GM19467 (cell line): ENCODE measurements around the gene SIAE.

Source experiments
- ATAC-seq: cut with Tn5 transposase; IDR thresholded peaks from one replicate; pipeline ENCODE4 v1.9.1; 2021; ENCODE audit warnings: mild to moderate bottlenecking, moderate library complexity; ENCODE audit not compliant: unreplicated experiment

SIAE gene, protein sequence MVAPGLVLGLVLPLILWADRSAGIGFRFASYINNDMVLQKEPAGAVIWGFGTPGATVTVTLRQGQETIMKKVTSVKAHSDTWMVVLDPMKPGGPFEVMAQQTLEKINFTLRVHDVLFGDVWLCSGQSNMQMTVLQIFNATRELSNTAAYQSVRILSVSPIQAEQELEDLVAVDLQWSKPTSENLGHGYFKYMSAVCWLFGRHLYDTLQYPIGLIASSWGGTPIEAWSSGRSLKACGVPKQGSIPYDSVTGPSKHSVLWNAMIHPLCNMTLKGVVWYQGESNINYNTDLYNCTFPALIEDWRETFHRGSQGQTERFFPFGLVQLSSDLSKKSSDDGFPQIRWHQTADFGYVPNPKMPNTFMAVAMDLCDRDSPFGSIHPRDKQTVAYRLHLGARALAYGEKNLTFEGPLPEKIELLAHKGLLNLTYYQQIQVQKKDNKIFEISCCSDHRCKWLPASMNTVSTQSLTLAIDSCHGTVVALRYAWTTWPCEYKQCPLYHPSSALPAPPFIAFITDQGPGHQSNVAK

DNA sequence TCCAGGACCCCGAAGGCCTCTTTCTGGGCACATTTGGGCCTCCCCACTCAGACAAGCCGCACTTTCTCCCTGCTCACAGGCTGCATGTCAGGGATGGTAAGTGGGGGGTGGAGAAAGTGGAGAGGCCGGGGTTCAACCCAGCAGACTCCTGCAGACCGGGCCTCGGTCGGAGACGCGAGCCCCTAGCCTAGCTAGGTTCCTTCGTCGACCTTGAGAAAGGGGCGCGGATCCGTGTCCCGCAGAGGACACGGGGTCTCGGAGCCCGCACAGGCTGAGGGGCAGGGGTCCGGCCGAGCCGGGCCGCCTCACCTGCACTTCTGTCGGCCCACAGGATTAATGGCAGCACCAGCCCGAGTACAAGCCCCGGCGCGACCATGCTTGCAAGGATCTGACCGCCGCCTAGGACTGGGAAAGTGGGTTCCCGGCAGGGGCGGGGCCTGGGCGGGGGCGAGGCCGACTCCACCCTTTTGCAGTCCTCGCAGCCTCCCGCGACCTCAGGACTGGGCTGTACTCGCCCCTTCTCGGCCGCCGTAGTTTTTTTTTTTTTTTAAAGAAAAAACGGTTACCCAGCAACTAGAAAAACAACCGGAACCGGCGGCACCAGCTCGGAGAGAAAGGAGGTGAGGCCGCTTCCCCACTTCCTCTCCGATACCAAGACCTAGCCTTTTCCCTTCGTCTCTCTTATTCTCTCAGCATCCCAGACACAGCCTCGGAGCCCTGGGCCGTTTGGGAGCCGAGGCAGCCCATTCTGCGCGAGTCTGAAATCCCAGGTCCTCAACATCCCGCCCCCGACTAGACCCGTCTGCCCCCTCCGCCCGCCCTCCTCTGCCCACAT lies at the start of gene SIAE, which contains the start of gene SPA17:
Gene SIAE, minus strand, starts transcription at position 407 of the 835 bp plus-strand sequence. Its CDS starts 31 bp downstream, at position 376.
Gene SPA17, plus strand, starts transcription at position 572 of the 835 bp plus-strand sequence. CDS start 1,361 bp downstream, outside the sequence.
- ATAC-seq, result peak; percentile 83

DNA sequence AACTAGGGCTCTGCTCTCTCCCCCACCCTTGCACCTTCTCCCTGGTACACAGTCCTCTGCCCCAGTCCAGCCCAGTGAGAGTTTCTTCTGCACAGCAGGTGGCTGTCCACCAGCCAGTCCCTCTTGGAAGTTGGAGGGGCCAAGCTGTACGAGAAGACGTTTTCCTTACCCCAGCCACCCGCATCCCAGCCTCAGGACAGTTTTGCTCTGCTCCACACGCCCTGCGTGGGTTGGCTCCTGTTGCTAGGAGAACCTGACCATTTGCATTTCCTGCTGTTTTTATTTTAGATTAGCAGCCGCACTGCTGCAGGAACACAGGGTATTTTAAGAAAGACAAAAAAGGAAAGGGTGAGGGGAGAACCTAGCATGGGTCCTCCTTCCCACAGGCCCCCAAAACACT lies 48.6 kb upstream of the SIAE start:
- no peak for ATAC-seq

DNA sequence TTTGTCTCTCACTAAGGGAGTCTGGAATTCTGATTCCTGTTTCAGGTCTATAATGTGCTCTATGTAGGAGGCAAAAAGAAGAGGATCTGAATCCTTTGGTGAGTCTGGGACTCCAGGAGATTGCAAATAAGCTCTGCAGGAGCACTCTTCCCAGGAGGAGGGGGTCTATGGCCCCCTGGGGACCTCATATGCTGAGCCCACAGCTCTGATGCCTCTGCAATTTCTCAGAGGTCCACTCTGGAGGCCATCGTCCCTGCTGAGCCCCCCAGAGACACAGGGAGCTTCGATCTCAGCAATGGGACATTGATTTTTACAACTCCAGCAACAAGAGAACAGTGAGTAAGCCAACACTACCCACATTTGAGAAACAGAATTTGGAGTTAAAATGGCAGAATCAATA lies 46.0 kb upstream of the SIAE start:
- ATAC-seq, result no peak

DNA sequence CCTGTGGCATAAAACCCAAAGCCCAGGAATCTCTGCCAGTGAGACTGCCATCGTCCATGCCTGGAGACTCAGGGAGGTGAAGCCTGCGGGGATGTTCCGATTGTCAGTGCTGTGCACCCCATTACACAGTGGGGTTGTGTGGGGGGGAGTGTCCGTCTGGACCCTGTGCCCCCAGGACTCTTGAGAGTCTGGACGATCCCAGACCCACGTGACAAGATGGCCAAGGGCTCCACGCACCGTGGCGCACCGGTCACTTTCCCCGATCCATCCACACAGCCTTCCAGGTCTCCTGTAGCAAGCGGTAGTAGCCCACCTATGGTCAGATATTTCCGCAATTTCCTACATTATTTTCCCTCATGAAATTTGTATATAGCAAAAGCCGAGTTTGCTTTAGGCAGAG lies 45.3 kb upstream of the SIAE start:
- no peak for ATAC-seq

DNA sequence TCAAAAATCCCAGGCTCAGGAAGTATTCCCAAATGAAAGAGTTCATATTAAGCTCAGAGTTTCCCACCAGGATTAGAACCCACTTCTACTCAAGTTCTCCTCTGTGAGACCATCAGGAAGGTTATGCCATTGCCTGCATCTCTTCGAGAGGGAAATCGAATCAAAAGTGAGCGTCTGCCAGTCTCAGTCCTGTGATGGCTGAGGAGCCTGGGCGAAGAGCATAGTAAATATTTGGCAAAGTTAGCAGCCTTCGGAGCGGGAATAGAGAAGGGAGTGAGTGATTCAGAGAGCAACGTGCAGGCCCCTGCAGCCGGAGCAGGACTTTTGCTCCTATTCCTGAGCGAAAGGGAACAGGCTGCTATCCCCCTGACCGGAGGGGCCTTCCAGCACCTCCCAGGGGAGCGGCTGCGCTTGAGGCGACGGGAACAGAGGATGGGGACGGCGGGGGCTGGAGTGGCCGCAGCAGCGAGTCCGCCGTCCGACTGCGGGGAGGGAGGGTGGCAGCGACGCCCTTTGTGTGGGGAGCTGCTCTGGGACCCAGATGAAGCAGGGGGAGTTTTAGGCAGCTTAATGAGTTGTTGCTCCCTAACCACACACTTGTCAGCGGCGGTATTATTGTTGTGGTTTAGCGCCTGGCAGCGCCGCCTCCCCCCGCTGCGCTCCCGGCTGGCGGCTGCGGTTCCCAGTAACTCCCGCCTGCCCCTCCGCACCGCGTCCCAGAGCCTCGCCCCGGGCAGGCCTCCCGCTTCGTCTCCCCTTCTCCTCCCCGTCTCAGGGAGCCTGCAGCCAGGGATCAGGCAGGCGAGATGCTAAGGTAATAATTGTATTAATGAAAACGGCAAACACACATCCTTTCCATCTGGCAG lies 44.5 kb upstream of the SIAE start:
- no peak for ATAC-seq

DNA sequence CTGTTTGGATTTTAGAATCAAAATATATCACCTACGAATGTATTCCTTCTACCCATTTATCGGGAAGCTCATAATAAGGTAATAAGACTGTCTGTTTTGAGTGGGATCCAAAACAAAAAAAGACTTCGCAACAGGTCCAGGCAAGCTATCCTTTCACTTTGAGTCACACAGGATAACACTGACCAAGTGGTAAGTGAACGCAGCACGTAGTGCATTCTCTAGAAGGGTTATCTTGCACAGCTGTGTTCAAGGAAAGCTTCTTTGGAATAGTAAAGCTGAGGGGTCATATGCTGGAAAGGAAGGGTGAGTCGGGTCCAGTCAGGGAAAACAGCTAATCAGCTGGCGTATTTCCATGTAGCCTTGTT lies 43.9 kb upstream of the SIAE start:
- ATAC-seq, result no peak

DNA sequence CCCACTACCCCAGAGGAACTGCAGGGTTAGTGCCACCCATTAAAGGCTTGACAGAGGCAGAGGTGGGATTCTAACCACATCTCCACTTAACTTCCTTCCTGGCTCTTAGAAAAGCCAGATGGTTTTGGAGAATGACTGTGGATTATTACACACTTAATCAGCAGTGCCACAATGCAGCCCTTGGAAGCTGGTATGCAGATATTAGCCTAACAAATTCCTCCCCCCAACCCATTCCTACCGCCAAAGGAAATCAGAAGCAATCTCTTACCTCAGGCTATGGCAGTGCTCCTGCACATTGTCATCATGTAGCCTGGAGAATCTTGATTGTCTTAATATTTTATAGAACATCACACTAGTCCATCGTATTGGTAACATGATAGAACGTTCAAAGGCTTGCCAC lies 43.1 kb upstream of the SIAE start:
- no peak for ATAC-seq

DNA sequence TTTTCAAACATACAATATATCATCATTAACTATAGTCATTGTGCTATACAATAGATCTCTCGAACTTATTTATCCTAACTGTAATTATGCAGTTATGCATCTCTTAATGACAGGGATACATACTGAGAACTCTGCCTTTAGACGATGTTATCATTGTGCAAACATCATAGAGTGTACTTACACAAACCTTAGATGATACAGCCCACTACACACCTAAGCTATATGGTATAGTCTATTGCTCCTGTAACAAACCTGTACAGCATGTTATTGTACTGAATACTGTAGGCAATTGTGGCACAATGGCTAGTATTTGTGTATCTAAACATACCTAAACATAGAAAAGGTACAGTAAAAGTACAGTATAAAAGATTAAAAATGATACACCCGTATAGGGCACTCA lies 38.9 kb upstream of the SIAE start:
- ATAC-seq, result no peak

DNA sequence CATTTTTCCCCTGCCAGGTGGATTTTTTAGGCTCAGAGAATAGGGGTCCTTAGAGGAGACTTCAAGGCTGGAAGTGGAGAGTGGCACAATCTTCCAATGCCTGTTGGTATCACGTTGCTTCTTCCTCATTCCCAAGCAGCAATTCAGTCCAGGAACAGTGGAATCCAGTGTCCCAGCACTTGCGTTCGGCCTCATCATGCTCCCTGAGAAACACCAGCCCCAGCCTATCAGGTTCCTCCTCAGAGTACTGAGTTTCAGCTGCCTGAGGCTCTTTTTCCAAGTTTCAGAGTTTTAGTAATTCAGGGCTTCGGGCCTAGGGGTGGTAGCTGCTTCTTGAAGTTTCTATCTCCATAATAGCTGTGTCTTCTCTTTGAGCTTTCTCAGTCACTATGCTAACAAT lies 34.3 kb upstream of the SIAE start:
- no peak for ATAC-seq

DNA sequence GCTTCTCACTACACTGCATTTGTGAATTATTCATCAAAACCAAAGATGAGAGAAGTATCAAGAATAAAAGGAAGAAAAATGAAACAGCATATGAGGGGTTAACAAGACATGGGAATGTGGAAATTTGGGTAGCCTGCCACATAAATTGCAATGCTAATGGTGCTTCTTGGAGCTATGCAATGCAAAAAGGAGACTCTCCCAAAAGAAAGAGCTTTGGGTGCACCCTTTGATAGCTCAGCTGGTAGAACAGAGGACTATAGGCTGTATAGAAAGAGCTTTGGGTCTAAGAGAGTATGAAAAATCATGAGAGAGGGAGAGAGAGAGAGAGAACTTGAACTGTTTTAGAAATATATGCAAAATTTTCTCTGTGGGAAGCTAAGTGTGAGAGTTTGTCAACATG lies 26.5 kb upstream of the SIAE start:
- ATAC-seq, result no peak

DNA sequence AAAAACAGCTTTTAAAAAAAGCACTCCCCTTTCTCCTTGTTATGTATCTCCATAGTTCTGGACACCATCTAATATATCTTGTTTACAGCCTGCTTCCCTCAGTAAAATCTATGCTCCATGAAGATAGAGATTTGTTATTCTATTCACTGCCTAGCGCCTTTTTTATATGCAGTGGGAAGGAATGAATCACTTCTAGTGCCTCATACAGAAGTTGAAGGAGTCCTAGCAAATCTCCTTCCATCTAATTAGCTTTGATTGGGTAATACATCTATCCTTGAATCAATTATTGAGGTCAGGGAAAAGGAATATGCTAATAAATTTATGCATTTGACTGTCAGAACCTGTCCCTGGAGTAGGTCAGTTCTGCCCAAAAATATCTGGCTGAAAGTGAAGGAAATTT lies 26.0 kb upstream of the SIAE start:
- ATAC-seq, result no peak

DNA sequence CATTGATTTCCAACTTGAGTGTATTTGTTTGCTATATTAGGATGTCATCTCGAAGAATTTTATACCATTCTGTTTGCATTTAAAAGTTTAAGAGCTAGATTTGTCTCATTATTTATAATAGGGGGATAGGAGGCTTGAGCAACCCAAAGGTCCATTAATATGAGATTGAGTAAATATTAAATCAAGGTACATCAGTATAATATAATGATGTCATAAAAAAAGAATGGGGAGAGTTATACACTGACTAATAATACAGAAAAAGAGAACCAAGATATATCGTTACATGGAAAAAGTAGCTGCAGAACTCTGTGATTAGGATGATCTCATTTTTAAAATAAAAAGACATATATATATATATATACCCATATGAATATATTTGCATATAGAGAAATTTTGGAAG lies 19.6 kb upstream of the SIAE start:
- no peak for ATAC-seq

DNA sequence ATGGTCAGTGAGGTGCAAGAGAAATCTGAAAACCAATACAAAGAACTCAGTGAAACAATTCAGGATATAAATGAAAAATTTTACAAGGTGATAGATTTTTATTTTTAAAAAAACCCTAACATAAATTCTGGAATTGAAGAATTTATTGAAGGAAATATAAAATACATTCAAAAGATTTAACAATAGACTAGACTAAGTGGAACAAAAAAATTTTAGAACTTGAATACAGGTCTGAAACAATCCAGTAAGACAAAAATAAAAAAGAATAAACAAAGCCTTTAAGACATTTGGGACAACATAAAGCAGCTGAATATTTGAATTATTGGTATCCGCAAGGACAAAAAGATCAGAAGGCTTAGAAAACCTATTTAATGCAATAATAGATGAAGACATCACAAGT lies 8.9 kb upstream of the SIAE start:
- no peak for ATAC-seq

DNA sequence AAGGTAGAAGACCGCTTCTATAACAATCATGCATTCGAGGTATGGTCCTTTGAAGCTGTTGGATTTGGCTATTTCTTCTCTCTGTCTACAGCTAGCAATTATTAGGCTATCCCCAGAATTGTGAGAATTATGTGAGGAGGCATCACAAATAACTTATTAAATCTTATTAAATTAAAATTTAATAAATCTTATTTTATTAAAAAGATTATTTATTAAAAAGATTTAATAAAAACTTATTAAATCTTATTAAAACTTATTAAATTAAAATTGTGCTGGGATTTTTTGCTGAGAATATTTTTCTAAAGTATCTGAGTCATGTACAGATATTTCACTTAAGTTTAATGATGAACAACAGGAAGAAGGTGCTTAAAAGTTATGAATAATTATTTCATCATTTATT lies 7.9 kb upstream of the SIAE start:
- no peak for ATAC-seq

DNA sequence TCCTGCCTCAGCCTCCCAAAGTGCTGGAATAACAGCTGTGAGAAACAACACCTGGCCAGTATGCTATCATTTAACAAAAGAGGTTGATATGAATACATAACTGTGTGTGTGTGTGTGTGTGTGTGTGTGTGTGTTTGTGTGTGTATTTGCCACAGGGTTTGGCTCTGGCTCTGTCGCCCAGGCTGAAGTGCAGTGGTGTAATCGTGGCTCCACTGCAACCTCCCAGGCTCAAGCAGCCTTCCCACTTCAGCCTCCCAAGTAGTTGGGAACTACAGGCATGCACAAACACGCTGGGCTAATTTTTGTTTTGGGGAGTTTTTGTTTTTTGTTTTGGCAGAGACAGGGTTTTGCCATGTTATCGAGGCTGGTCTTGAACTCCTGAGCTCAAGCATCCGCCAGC lies 4.9 kb upstream of the SIAE start:
- ATAC-seq, result no peak

DNA sequence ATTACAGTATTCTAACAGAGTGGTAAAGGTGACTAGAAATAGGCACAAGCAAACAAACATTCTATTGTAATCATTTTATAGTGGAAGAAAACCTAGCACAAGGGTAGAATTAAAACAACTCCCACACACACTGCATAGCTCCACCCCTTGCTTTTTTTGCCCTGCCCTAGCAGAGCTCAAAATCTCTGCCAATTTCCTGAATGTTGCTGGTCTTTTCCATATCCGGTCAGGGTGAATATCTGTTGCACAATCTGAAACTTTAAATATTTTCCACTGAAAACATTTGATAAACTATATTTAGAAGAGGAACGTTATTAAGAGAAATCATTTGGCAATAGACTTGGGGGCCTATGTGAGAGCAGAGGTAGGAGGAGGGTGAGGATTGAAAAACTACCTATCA lies 2.8 kb upstream of the SIAE start:
- no peak for ATAC-seq

DNA sequence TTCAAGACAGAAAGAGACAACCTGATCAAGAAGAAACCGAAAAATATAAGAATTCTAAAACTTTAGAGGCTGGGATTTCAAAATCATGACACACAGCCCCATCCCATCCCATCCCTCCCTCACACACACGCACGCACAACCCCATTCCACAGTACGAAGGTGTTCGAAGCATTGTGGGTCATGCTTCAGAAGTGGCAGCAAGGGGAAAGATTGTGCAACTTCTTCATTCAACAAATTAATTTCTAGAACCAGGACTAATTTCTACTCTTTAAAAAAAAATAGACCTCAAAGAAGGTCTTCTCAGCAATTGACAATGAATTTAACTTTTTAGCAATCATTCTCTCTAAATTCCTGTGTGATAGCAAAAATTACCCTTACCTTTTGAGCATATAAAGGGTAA lies 1.0 kb upstream of the SIAE start:
- no peak for ATAC-seq

DNA sequence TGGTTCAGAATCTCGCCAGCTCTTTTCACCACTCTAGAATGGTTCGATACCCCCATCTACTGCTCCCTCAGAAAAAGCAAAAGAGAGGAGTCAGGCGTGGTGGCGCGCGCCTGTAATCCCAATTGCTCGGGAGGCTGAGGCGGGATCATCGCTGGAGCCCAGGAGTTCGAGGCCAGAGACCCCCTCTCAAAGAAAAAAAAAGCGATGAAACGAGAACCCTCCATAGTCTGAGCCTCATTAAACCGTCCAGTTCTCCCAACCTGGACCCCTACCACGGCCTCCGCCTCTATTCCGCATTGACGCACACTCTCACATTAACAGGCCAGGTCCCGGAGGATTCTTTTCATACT lies 604 bp upstream of the SIAE start:
- ATAC-seq, result no peak

DNA sequence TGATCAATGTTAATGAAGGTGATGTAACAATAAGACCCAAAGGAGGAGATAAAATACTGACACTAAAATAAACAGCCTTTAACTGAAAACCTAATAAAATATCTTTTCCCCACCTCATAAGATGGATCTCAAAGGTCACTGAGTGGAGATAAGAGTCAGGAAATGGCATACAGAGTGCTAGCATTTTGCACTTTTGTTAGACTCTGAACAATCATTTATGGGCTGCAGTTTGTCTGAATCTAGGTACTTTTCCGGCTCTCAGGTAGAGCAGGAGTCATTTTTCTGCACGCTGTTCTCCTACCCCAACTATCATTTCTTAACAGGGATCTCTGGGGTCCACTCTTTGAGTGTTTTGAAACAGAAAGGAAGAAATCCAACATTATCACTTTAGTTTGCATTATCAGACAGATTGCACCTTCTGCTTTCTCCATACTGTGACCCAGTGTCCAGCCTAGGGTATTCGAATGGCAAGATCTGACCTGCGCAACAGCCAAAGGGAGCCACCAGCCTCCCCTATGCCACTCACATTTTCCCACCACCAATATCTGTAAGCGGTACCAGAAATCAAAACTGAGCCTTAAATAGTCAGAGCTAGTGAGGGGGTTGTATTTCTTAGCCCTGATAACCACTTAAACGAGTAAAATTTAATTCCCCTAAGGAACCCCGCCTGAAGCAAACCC lies 863 bp downstream of the SIAE start:
- ATAC-seq, result no peak

DNA sequence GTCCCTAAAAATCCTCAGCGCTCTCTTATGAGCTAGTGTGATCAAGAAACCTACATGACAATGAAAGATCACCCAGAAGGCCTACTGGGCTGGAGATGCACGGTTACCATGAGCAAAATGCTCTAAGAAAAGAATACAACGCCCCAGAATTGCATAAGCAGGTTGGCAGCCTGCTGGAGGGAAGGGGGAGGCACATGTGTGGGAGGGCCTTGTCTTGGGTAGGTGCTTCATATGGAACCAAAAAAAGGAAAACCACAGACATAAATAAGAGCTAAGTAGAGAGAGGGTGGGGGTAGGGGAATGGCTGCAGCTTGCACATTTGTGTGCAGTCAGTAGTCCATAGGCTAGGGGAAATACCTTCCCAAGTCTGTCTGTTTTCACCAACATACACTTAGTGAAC lies 2.8 kb downstream of the SIAE start:
- no peak for ATAC-seq

DNA sequence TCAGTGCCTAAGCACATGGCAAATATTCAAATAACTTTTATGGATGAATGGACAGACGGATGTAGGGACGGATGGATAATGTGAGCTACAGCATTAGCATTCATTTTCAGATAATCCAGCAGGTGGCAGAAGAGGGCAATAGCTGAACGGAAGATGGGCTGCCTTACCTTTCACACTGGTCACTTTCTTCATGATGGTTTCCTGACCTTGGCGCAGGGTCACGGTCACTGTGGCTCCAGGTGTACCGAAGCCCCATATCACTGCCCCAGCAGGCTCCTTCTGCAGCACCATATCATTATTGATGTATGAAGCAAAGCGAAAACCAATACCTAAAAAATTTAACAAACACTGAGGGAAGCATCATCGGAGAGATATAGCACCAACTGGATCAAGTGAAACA lies 4.3 kb downstream of the SIAE start:
- ATAC-seq, result no peak
